Measurements from ENCODE around the gene NEGR1.

Gene NEGR1

DNA sequence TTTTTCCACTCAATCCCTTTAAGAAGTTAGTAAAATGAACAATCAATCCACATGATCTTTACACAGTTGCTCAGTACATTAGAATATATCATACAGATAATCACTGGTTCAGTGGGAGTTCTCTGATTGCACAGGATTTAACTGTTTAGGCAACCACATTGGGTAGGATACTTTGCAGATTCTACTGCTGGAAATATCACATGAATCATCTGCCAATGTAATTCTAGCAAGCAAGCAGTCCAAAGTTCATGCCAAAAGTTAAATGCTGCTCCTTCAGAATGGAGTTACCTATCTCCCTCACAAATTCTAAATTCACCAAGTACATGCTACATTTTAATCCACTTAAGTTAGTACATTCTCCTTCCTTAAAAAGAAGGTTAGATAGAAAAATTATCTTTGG is 52.4 kb downstream of the NEGR1 start:
- no peak for DNase-seq

DNA sequence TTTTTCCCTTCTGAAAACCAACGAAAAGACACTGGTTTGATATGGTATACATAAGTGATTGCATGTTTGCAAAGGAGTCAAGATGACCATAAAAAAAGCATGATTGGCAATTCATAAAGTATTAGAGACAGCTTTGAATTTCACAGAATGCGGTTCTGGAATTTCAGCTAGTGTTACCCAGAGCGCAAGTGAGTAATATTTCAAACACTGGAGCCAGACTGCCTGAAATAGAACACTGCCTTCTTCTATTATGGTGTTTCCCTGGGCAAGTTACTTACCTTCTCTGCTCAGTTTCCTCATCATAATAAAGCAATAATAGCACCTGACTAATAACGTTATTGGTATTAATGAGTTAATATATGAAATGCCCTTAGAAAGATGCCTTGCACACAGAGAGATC is 54.7 kb downstream of the NEGR1 start:
- no peak for DNase-seq

DNA sequence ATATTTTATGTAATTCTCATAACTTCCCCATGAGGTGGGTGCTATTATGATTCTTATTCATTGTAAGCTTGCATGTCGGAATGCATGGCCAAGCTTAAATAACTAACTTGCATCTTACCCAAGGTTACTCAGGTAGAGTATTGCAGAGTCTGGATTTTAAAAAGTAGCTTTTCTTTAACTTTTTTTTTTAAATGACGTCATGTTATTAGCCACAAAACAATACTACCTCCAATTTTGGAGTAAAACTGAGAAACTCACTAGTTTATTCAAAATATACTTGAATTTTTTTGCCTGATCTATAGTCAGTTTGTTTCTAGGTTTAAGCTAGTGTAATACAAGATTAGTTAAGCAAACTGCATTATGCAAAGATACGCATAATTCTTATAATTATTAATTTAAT is 57.8 kb downstream of the NEGR1 start:
- DNase-seq, result no peak

- no peak for DNase-seq
These were observed 60.5 kb downstream of the NEGR1 start for GRCh38 chr1:72221811-72222210.

GRCh38 chr1:72218141-72218739 is 64.1 kb downstream of the NEGR1 start:
- no peak for DNase-seq

GRCh38 chr1:72207059-72207458 is 75.3 kb downstream of the NEGR1 start:
- no peak for DNase-seq

- DNase-seq, result no peak
These were observed 79.6 kb downstream of the NEGR1 start for GRCh38 chr1:72202761-72203160.

- DNase-seq, result no peak
These were observed 84.6 kb downstream of the NEGR1 start for GRCh38 chr1:72197786-72198185.

GRCh38 chr1:72186733-72187307 is 95.5 kb downstream of the NEGR1 start:
- no peak for DNase-seq

DNA sequence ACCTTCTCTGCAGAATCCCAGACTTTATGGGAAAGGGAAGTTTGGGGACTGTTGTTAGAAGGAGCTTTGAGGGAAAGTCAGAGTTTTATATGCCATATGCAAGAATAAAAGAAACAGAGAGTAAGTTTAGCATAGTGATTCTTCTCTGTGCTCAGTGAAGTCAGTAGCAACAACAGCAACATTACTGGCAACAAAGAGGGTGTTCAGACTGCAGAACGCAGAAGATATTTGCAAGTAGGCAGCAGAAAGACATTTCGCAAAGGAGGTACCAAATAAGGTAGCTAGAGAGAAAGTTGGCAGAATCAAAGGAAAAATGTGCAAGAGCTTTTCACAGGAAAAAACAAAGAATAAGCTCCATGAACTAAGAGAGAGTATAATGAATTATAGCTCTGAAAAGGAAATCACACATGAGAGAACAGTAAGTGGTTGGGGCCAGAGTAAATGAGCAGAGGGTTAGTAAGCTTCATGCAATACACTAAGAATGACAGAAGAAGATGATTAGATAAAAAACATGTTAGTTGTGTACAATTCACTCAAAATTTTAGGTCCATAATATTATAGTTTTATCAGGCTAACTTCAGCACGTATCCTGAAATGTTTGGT is 98.1 kb downstream of the NEGR1 start:
- no peak for DNase-seq

- DNase-seq, result no peak
These were observed 99.5 kb downstream of the NEGR1 start for GRCh38 chr1:72182859-72183258.

DNA sequence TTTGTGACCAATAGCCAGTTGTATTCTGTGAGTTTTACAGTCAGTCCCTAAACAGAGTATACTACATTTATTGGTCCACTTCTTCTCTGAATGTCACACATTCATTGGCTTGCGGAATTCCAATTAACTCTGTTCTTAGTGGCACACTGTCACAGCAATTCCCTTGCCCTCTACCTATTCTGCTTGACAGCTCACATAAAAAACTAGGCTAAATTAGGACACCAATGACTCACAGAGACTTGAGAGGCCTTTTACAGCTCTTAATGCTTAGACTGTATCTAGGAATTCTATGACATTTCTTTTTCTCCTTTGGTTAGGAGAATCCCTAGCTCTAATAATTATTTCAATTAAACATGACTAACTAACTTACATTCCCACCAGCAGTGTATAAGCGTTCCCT is 104.1 kb downstream of the NEGR1 start:
- no peak for DNase-seq

GRCh38 chr1:72177711-72178110 is 104.6 kb downstream of the NEGR1 start:
- no peak for DNase-seq

GRCh38 chr1:72170246-72170645 is 112.1 kb downstream of the NEGR1 start:
- DNase-seq, result no peak

GRCh38 chr1:72166426-72166825 is 115.9 kb downstream of the NEGR1 start:
- DNase-seq, result no peak

GRCh38 chr1:72150508-72150907 is 131.8 kb downstream of the NEGR1 start:
- no peak for DNase-seq

DNA sequence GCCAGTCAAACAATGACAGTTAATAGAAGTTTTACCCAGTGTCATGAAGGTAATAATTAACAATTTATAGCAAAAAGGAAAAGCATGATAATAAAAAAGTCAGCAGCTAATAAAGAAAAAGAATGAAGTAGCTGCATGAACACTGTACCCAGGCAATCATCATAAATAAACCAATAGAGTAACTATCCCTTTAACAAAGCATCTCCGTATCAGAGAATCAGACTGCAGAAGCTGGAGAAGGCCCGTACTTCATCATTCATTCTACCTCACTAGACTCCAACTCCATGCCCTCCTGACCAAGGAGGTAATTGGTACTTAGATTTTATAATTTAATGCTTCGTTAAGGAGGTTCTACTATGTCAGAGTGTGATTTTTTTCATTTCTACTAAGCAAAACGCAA is 140.5 kb downstream of the NEGR1 start:
- DNase-seq, result no peak

DNA sequence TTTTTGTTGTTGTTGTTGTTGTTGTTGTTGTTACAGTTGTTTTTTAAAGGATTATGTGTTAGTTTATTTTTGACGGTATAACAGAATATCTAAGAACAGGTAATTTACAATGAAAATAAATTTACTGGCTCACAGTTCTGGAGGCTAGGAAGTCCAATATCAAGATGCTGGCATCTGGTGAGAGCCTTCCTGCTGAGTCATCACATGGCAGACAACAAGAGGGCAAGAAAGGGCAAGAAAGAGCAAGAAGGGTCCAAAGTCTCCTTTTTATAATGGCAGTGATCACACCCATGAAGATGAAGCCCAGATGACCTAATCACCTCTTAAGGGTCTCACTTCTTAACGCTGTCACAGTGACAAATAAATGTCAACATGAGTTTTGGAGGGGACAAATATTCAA is 142.1 kb downstream of the NEGR1 start:
- DNase-seq, result no peak

GRCh38 chr1:72137656-72138055 is 144.7 kb downstream of the NEGR1 start:
- DNase-seq, result no peak

GRCh38 chr1:72129869-72130268 is 152.5 kb downstream of the NEGR1 start:
- no peak for DNase-seq

DNA sequence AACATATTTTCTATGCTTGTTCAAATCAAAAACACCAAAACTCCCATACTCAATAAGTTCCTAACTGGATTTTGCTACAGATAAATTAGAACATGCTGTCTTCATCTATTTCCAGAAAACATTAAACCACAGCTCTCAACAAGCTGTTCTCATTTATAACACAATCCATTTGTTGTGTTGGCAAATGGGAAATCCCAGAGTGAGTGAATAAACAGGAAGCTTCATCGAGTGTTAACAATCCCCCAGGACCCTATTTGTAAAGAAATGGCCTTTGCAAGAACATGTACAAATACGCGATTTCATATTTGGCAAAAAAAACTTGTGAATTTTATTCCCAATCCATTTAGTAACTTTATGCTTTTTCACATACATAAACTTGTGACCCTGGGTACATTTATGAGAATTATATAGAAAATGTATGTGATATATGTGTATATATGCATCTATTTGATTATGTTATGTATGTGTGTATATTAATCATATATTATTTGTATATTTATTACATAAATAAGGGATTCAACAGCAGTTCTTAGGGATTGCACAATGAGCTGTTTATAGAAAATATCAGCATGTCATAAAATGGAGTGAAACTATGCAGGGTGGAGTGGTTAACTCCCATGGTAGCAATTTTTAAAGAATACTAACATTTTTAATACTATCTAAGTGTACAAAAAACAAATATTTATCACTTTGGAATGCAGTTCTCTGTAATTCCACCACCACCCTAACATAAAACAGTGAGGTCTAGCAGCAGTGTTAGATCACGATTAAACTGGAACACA is 160.0 kb downstream of the NEGR1 start:
- no peak for DNase-seq

- DNase-seq, result no peak
These were observed 162.8 kb downstream of the NEGR1 start for GRCh38 chr1:72119491-72119890.

GRCh38 chr1:72117621-72118020 is 164.7 kb downstream of the NEGR1 start:
- no peak for DNase-seq

DNA sequence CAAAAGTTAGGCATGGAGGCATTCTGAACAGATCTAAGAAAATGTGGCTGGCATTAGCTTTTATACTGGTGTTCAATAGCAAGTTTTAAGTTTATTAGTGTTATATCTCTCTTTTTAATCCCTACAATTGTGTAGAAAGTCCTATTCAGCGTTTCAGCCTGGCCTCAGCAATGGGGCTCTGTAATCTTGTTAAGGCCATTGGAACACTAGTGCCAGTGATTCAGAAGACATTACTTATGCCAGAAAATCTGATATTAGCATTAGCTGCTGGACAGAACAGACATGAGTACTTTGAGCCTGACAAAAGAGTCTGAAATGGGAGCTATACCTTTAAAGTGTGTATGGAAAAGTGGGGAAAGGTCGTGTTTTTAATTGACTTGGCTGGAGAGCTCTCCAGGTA is 167.0 kb downstream of the NEGR1 start:
- no peak for DNase-seq
